Stimulated activated CD4-positive, alpha-beta T cell treated with anti-CD3 and anti-CD28 coated beads, Interleukin-12 subunit alpha, Interleukin-12 subunit beta, amount 100 ng/mL, for 48 hours (primary cell): ENCODE data around the gene HIGD1C.

Source experiments
- DNase-seq, 3 donors: peaks; one replicate each; pipeline ENCODE4 v3.0.0-alpha.2; 2020; ENCODE audit warnings: low read depth in 2 of 3, low spot score in 1 of 3

The HIGD1C gene

DNA sequence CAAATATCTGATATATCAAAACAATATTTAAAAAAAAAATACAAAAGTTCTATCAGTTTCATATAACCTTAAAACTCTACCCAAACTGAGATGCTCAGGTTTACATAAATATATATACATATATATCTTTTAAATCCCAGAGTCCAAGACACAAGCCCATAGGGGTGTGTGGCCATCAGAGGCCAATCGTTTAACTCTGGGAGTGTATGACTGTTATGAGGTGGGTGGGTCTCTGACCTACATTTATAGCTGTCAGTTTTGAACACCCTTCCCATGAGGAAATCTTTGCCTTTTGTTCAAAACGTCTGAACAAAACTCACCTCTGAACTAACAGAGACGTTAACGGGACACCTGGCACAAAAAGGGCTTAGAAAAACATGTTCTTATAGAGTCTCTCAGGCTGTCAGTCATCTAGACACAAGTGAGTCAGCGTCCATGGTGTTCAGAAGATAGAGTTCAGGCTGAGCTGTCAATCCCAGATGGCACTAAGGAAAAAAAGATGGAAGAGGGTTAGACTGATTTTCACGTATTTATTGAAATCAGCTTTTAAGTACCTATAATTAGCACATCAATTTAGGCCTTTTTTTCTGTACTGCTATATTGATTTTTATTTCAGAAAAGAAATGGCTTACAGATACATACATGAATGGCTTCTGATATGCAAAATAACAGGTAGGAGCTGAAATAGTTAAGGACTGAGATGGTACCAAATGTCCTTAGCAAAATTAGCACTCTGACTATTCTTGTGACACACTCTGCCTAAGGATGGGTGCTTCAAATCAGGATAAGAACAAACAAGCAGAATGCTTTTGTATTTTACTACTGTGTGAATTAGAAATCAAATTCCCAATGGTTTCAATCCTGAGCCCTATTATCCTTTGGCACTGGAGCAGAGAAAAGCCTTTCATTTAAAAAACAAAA lies 29.2 kb downstream of the HIGD1C start:
- no peak for DNase-seq

DNA sequence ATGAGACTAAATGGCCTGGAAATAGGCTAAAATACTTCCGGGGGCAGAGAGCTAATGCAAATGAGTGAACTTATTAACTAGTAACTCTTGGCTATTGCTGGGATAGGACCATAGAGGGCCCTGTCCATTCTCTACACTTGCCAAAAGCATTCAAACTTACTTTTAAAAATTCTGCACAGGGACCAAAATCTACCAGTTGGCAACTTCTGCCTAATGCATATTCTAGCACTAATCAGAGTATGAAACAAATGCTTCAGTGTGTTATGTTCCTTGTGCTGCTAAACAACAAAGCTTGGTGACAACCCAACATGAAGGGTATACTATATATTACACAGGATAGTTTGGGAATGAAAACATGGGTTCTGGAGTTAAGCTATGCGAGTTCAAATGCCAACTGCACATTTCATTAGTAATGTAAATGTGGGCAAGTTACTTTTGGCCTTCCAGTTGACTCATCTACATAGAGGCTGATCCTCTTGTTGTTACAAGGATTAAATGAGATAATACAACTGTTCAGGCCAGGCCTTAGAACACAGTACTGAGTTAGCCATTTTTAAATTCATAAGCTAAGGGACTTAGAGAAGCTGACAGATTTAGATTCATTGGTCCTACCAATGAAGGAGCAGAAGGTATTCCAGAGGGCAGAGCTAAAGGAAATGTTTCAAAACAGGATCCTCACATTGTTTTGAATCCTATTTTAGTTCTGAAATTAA lies 32.4 kb downstream of the HIGD1C start:
- DNase-seq: no peak

DNA sequence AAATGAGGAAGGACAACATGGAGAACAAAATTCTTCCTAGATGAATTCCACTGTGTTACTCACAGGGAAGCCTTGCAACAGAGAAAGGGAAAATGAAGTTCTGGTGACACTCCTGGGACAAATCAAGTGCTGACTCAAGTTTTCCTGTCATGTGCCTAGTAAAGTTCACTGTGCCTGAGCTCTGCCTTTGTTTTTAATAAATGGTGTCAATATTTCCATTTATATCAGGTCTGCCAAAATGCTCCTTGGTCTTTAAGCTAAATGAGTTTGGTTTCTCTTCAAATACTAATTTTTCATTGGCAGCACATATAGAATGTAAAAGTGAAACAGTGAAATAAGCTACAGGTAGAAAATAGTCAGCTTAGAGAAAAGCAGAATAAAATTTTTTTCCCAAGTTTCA lies 33.0 kb downstream of the HIGD1C start:
- no peak for DNase-seq

DNA sequence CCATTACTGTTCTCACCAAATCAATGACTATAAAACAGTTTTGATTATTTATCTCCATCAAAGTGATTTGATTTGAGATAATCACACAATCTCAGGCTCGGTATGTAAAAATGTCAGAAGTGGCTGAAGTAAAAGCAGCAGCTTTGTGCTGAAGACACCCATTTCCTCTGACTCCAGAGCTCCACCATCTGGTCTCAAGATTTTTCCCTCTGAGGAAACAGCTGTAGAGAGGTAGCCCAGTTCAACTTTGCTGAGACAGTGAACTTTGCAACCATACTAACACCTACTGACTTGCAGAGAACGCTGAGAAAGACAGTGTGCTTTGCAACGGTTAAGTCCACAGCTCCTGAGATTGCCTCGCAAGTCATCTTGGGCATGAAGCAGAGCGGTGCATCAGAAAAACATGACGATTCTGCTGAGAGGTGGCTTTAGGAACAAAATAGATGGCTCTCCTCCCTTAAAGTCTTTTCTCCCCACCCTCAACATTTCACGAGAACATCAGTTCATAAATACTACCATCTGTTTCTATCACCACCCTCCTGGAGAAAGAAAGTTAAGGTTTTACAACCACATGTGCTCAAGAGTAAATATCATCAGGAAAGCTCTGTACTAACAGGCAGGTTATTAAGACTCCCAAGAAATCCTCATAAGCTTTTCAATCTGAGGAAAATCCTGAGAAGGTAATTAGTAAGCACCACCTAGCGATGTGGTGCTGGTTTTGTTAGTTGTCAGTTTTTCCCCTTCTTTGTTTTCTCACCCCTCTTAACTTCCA lies 34.8 kb downstream of the HIGD1C start:
- no peak for DNase-seq

- DNase-seq: no peak
These were observed 35.7 kb downstream of the HIGD1C start for GRCh38 chr12:50988051-50988450.

DNA sequence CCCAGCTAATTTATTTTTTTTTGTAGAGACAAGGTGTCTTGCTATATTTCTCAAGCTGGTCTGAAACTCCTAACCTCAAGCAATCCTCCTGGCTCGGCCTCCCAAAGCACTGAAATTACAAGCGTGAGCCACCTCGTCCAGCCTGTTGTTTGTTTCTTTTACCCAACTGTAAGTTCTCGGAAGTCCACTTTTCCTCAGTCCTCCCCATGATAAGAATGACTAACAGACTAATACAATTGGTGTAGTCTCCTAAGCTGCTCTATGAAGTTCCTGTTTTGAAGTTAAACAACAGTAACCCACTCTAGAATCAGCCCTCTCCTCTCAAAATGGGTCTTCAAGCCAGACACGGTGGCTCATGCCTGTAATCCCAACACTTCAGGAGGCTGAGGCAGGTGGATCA lies 36.5 kb downstream of the HIGD1C start:
- DNase-seq: no peak

GRCh38 chr12:50990147-50990727 lies 37.9 kb downstream of the HIGD1C start:
- no peak for DNase-seq

GRCh38 chr12:50990791-50991190 lies 38.4 kb downstream of the HIGD1C start:
- no peak for DNase-seq

- DNase-seq: no peak
These were observed 38.9 kb downstream of the HIGD1C start for GRCh38 chr12:50991291-50991690.

GRCh38 chr12:50992819-50993218 lies 40.5 kb downstream of the HIGD1C start:
- DNase-seq: no peak

- DNase-seq: no peak
These were observed 46.7 kb downstream of the HIGD1C start for GRCh38 chr12:50999093-50999492.

- DNase-seq: no peak
These were observed 47.9 kb downstream of the HIGD1C start for GRCh38 chr12:51000245-51000644.

DNA sequence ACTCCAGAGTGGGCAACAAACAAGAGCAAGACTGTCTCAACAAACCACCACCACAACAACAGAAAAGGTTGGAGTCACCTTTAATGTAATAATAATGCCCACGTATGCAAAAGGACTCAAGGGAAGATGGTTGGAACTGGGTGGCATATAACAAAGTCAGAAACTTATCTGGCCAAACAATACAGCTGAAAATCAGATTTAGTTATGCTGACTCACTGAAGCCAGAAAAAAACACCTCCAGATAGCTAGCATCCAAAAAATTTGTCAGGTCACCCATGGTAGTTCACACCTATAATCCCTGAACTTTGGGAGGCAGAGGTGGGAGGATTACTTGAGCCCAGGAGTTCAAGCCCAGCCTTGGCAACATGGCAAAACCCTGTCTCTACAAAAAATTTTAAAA lies 49.5 kb downstream of the HIGD1C start:
- DNase-seq: no peak

GRCh38 chr12:51004504-51004903 lies 52.2 kb downstream of the HIGD1C start:
- no peak for DNase-seq

DNA sequence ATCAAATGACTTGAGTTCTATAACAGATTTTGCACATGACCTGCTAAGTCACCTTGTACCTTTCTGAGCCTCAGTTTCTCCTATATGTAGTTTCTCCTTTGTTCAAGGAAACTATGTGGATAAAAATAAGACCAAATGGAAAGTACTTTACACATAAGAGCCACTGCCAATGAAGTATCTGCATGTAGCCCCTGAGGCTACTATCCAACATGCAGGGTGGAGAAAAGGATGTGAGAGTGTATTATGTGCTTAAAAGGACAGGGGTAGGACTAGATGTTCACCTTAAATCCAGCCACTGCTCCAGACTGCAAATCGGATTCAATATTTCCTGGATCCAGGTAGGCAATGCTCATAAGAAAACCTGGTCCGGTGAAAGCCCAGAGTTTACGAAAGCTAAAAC lies 52.7 kb downstream of the HIGD1C start:
- DNase-seq: no peak

- no peak for DNase-seq
These were observed 53.3 kb downstream of the HIGD1C start for GRCh38 chr12:51005671-51006070.

GRCh38 chr12:51008329-51009055 lies 56.1 kb downstream of the HIGD1C start:
- no peak for DNase-seq

- DNase-seq: peak in 1 of 3 donors; percentile 31
These were observed 56.7 kb downstream of the HIGD1C start for GRCh38 chr12:51009056-51009440.

DNA sequence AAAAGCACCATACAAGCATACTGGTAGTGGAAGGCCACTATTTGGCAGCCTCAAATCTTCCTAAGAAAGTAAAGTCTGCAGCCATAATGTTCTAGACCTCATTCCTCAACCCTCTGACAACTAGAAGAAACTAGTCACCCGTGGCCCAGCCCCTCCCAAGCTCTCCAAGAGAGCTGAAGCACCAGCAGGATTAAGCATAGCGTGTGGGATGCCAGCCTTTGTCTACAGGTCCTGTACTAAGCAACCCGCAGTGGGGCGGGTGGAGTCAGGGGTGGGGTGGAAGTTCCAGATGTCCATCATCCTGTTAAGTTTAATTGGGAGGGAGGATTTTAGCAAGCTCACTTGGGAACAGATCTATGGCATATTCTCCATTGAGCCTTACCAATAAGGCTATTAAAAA lies 59.6 kb downstream of the HIGD1C start:
- no peak for DNase-seq

- DNase-seq: no peak
These were observed 60.4 kb downstream of the HIGD1C start for GRCh38 chr12:51012570-51013236.
